Right atrium auricular region (tissue), 2 donors: ENCODE results near the gene NRXN3. TPM values are rescaled to one million over a fixed set of nuclear protein-coding genes. Genes with fewer than 3 reads are reported as not detected.

ENCODE experiments used
- DNase-seq: peaks from one replicate; pipeline ENCODE4 v3.0.0-alpha.2; 2019; ENCODE audit warnings: low spot score
- H3K27ac ChIP-seq, 2 donors: fragments of 200-600 bp; sonication (generic); 1 replicate in 1 of 2; 2 replicates in 1 of 2; pipeline ENCODE4 v1.5.1; 2016 to 2019
- H3K27me3 ChIP-seq, 2 donors: fragments of 200-600 bp; sonication (generic); one replicate each; pipeline versions ENCODE4 v1.5.1 to v1.6.0; 2017 to 2019
- H3K36me3 ChIP-seq: fragments of 200-600 bp; sonication (generic); one replicate; pipeline ENCODE4 v1.5.1; 2016
- H3K4me1 ChIP-seq, 2 donors: fragments of 200-600 bp; sonication (generic); one replicate each; pipeline versions ENCODE4 v1.5.1 to v1.6.0; 2017 to 2019
- H3K4me3 ChIP-seq, 2 donors: fragments of 200-600 bp; sonication (generic); 1 replicate in 1 of 2; 2 replicates in 1 of 2; pipeline ENCODE4 v1.5.1; 2017 to 2019; ENCODE audit warnings: mild to moderate bottlenecking in 1 of 2, moderate library complexity in 1 of 2
- H3K9me3 ChIP-seq, 2 donors: fragments of 200-600 bp; sonication (generic); one replicate each; pipeline ENCODE4 v1.5.1; 2019
- total RNA-seq, 2 donors: library from RNA; depleted of rRNA; stranded (reverse); fragments of >200 nt; gene quantifications; one replicate each; pipeline ENCODE4 v1.1.0, GENCODE V29; 2016
- TF ChIP-seq, protein P1 (sequence below), 2 donors: fragments of 200-600 bp; sonication (generic); IDR thresholded peaks; one replicate each; pipeline ENCODE4 v1.5.1; 2019; ENCODE audit warnings: antibody characterized with exemption in 2 of 2

The NRXN3 gene
- total RNA-seq, 2 donors from 2014 or later = 2.0 to 2.3 TPM

- DNase-seq = no peak
- Histone ChIP-seq H3K4me3 (no peak overlapping the region), H3K27ac (no peak overlapping the region), H3K9me3 (no peaks in the 10 kb centered on the region), H3K36me3 (no peaks in the 10 kb centered on the region), H3K4me1 (peaks cover 0 to 6% of the 10 kb centered on the region in 2 donors), H3K27me3 (no peaks in the 10 kb centered on the region)
- TF ChIP-seq, protein P1, sequence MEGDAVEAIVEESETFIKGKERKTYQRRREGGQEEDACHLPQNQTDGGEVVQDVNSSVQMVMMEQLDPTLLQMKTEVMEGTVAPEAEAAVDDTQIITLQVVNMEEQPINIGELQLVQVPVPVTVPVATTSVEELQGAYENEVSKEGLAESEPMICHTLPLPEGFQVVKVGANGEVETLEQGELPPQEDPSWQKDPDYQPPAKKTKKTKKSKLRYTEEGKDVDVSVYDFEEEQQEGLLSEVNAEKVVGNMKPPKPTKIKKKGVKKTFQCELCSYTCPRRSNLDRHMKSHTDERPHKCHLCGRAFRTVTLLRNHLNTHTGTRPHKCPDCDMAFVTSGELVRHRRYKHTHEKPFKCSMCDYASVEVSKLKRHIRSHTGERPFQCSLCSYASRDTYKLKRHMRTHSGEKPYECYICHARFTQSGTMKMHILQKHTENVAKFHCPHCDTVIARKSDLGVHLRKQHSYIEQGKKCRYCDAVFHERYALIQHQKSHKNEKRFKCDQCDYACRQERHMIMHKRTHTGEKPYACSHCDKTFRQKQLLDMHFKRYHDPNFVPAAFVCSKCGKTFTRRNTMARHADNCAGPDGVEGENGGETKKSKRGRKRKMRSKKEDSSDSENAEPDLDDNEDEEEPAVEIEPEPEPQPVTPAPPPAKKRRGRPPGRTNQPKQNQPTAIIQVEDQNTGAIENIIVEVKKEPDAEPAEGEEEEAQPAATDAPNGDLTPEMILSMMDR (IDR thresholded peaks at IDR 0.05) = no peak
Observed at GRCh38 chr14:79587875-79588274, 1417.7 kb downstream of the NRXN3 start.

DNA sequence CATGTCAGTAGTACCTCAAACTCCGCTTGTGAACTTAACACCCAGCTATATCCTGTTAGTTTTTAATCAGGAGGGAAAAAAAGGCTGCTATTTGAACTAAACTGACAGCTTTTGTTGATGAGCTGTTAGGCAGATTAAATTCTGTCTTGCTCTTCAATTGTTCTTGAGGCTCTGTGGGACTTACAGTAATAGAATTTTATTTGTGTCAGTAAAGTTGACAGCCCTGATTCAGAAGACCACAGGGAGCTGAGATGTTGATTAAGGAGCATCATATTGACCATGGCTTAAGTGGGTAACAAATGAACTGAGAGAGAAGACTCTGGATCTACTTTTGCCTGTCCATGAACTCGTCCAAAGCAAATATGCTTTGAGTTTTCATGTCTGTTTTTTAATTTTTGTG is 1418.2 kb downstream of the NRXN3 start:
- no peaks in the 10 kb centered on the region for H3K27me3 ChIP-seq
- H3K9me3 ChIP-seq = no peaks in the 10 kb centered on the region
- TF ChIP-seq, protein P1 (IDR thresholded peaks at IDR 0.05) = no peak
- no peak for DNase-seq
- peaks cover 0 to 6% of the 10 kb centered on the region in 2 donors for H3K4me1 ChIP-seq
- H3K27ac ChIP-seq = no peak overlapping the region
- no peaks in the 10 kb centered on the region for H3K36me3 ChIP-seq
- no peak overlapping the region for H3K4me3 ChIP-seq

GRCh38 chr14:79596551-79596950 is 1426.4 kb downstream of the NRXN3 start:
- Histone ChIP-seq H3K4me1 (no peaks in the 10 kb centered on the region), H3K4me3 (no peak overlapping the region), H3K36me3 (no peaks in the 10 kb centered on the region), H3K9me3 (no peaks in the 10 kb centered on the region), H3K27me3 (no peaks in the 10 kb centered on the region), H3K27ac (no peak overlapping the region)
- DNase-seq = no peak
- TF ChIP-seq, protein P1 (IDR thresholded peaks at IDR 0.05) = no peak

DNA sequence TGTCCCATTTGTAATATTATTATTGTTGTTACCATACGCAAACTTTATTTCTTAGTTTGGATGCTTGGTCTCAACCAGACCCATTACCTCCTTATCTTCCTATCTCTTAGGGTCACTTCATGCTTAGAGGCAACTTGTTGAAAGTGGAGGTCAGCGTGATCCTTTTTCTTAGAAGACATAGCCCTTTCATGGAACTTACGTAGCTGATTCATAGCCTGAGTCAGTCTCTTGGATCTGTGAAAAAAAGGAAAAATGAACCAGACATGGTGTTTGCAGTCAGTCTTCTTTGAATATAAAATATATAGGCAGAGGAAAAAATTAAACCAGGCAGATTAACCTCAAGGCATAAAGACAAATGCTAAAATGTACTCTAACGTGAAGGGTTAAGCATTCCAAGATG is 1427.4 kb downstream of the NRXN3 start:
- Histone ChIP-seq H3K9me3 (no peaks in the 10 kb centered on the region), H3K4me3 (no peak overlapping the region), H3K27me3 (no peaks in the 10 kb centered on the region), H3K27ac (no peak overlapping the region), H3K4me1 (no peaks in the 10 kb centered on the region), H3K36me3 (no peaks in the 10 kb centered on the region)
- no peak for DNase-seq
- TF ChIP-seq, protein P1 (IDR thresholded peaks at IDR 0.05) = no peak

- Histone ChIP-seq H3K27ac (no peak overlapping the region), H3K4me1 (no peaks in the 10 kb centered on the region), H3K9me3 (no peaks in the 10 kb centered on the region), H3K4me3 (no peak overlapping the region), H3K36me3 (no peaks in the 10 kb centered on the region), H3K27me3 (no peaks in the 10 kb centered on the region)
- TF ChIP-seq, protein P1 (IDR thresholded peaks at IDR 0.05) = no peak
- no peak for DNase-seq
Observed at GRCh38 chr14:79598339-79598738, 1428.2 kb downstream of the NRXN3 start.

- H3K4me1 ChIP-seq = no peaks in the 10 kb centered on the region
- no peaks in the 10 kb centered on the region for H3K9me3 ChIP-seq
- no peak overlapping the region for H3K27ac ChIP-seq
- no peaks in the 10 kb centered on the region for H3K27me3 ChIP-seq
- H3K4me3 ChIP-seq = no peak overlapping the region
- TF ChIP-seq, protein P1 (IDR thresholded peaks at IDR 0.05) = no peak
- no peak for DNase-seq
- no peaks in the 10 kb centered on the region for H3K36me3 ChIP-seq
Observed at GRCh38 chr14:79599239-79599638, 1429.1 kb downstream of the NRXN3 start.
